ENCODE data around the gene CUL3.
"Not testable (repeated sequence)": the region's sequence is repeated elsewhere in the genome, so short reads cannot be mapped to it uniquely, and the experiment has no call there.

The CUL3 gene

GRCh38 chr2:224585211-224586088, at the start of gene CUL3:
Gene CUL3 (minus strand): TSS chr2:224585363. CDS start chr2:224585009, 354 bp downstream.
- in situ Hi-C loops (cut with HindIII; ENCODE audit: low pct_unique_long_range_greater_than_20kb, low sequenced_read_pairs): no loop called here
- DNase-seq (ENCODE audit: low read depth in 1 of 2, low spot score in 1 of 2): peak; percentile 76 to 97
- TF ChIP-seq JUND (IDR thresholded peaks at IDR 0.05; ENCODE audit: low read depth): no peak

- DNase-seq (ENCODE audit: low read depth in 1 of 2, low spot score in 1 of 2): no peak
- no peak for TF ChIP-seq JUND (IDR thresholded peaks at IDR 0.05; ENCODE audit: low read depth)
- in situ Hi-C loops (cut with HindIII; ENCODE audit: low pct_unique_long_range_greater_than_20kb, low sequenced_read_pairs): no loop called here
Measured at GRCh38 chr2:224630659-224631550, 45.7 kb upstream of the CUL3 start.

- no peak for DNase-seq (ENCODE audit: low read depth in 1 of 2, low spot score in 1 of 2)
- in situ Hi-C loops (cut with HindIII; ENCODE audit: low pct_unique_long_range_greater_than_20kb, low sequenced_read_pairs): no loop called here
Measured at GRCh38 chr2:224628416-224628815, 43.3 kb upstream of the CUL3 start.

GRCh38 chr2:224626735-224627134, 41.6 kb upstream of the CUL3 start:
- TF ChIP-seq JUND (IDR thresholded peaks at IDR 0.05; ENCODE audit: low read depth): no peak
- in situ Hi-C loops (cut with HindIII; ENCODE audit: low pct_unique_long_range_greater_than_20kb, low sequenced_read_pairs): no loop called here
- DNase-seq (ENCODE audit: low read depth in 1 of 2, low spot score in 1 of 2): no peak

More at GRCh38 chr2:224628416-224628815, 43.3 kb upstream of the CUL3 start:
- TF ChIP-seq JUND (IDR thresholded peaks at IDR 0.05; ENCODE audit: low read depth): no peak

GRCh38 chr2:224613543-224614286, 28.6 kb upstream of the CUL3 start:
- in situ Hi-C loops (cut with HindIII; ENCODE audit: low pct_unique_long_range_greater_than_20kb, low sequenced_read_pairs): no loop called here
- DNase-seq (ENCODE audit: low read depth in 1 of 2, low spot score in 1 of 2): no peak

GRCh38 chr2:224612578-224612977, 27.4 kb upstream of the CUL3 start:
- no peak for DNase-seq (ENCODE audit: low read depth in 1 of 2, low spot score in 1 of 2)
- in situ Hi-C loops (cut with HindIII; ENCODE audit: low pct_unique_long_range_greater_than_20kb, low sequenced_read_pairs): no loop called here
- TF ChIP-seq JUND (IDR thresholded peaks at IDR 0.05; ENCODE audit: low read depth): no peak

More at GRCh38 chr2:224613543-224614286, 28.6 kb upstream of the CUL3 start:
- TF ChIP-seq JUND (IDR thresholded peaks at IDR 0.05; ENCODE audit: low read depth): no peak

GRCh38 chr2:224611938-224612337, 26.8 kb upstream of the CUL3 start:
- in situ Hi-C loops (cut with HindIII; ENCODE audit: low pct_unique_long_range_greater_than_20kb, low sequenced_read_pairs): no loop called here
- no peak for TF ChIP-seq JUND (IDR thresholded peaks at IDR 0.05; ENCODE audit: low read depth)
- no peak for DNase-seq (ENCODE audit: low read depth in 1 of 2, low spot score in 1 of 2)

GRCh38 chr2:224608104-224608503, 22.9 kb upstream of the CUL3 start:
- TF ChIP-seq JUND (IDR thresholded peaks at IDR 0.05; ENCODE audit: low read depth): no peak
- in situ Hi-C loops (cut with HindIII; ENCODE audit: low pct_unique_long_range_greater_than_20kb, low sequenced_read_pairs): no loop called here
- peak in 1 of 2 experiments; percentile 79 for DNase-seq (ENCODE audit: low read depth in 1 of 2, low spot score in 1 of 2)

GRCh38 chr2:224603746-224604500, 18.8 kb upstream of the CUL3 start:
- DNase-seq (ENCODE audit: low read depth in 1 of 2, low spot score in 1 of 2); in situ Hi-C loops (cut with HindIII; ENCODE audit: low pct_unique_long_range_greater_than_20kb, low sequenced_read_pairs): not testable (repeated sequence)

- DNase-seq (ENCODE audit: low read depth in 1 of 2, low spot score in 1 of 2); in situ Hi-C loops (cut with HindIII; ENCODE audit: low pct_unique_long_range_greater_than_20kb, low sequenced_read_pairs): not testable (repeated sequence)
Measured at GRCh38 chr2:224602778-224603375, 17.7 kb upstream of the CUL3 start.

GRCh38 chr2:224601923-224602322, 16.8 kb upstream of the CUL3 start:
- in situ Hi-C loops (cut with HindIII; ENCODE audit: low pct_unique_long_range_greater_than_20kb, low sequenced_read_pairs): no loop called here
- DNase-seq (ENCODE audit: low read depth in 1 of 2, low spot score in 1 of 2): no peak
- no peak for TF ChIP-seq JUND (IDR thresholded peaks at IDR 0.05; ENCODE audit: low read depth)
